Stomach (tissue), 9 donors: ENCODE data around the gene KCNAB2. TPM values are rescaled to one million over a fixed set of nuclear protein-coding genes. Genes with fewer than 3 reads are reported as not detected.

Source experiments
- DNase-seq, 2 donors: peaks; one replicate each; pipeline versions ENCODE4 v3.0.0 to v3.0.0-alpha.2; 2013 to 2019
- H3K27ac ChIP-seq, 5 donors: fragments of 200-600 bp in 4 of 5; sonication (generic) in 4 of 5; one replicate each; pipeline ENCODE4 v1.5.1; 2013 to 2019; ENCODE audit warnings: mild to moderate bottlenecking in 1 of 5, moderate library complexity in 1 of 5
- H3K27me3 ChIP-seq, 3 donors: fragments of 200-600 bp; sonication (generic); one replicate each; pipeline ENCODE4 v1.5.1; 2017 to 2019; ENCODE audit warnings: mixed run types in 1 of 3
- H3K36me3 ChIP-seq, 4 donors: fragments of 200-600 bp; sonication (generic); 1 replicate in 3 of 4; 2 replicates in 1 of 4; pipeline ENCODE4 v1.5.1; 2016 to 2019
- H3K4me1 ChIP-seq, 4 donors: fragments of 200-600 bp; sonication (generic); one replicate each; pipeline ENCODE4 v1.5.1; 2016 to 2019
- H3K4me3 ChIP-seq, 4 donors: fragments of 200-600 bp; sonication (generic) in 3 of 4; one replicate each; pipeline ENCODE4 v1.5.1; 2016 to 2019; ENCODE audit warnings: mild to moderate bottlenecking in 1 of 4
- H3K9me3 ChIP-seq, 4 donors: fragments of 200-600 bp; sonication (generic); one replicate each; pipeline ENCODE4 v1.5.1; 2016 to 2019
- CTCF ChIP-seq, 7 experiments: fragments of 450-650 bp in 4 of 7; fragments of 200-600 bp in 3 of 7; sonication (generic) in 3 of 7; IDR thresholded peaks; one replicate each; pipeline ENCODE4 v1.5.1; 2016 to 2019; ENCODE audit warnings: antibody characterized with exemption in 7 of 7, control low read depth in 2 of 7, mild to moderate bottlenecking in 1 of 7
- EP300 ChIP-seq: sonication (generic); formaldehyde crosslinking; IDR thresholded peaks from one replicate; pipeline ENCODE4 v1.6.1; 2017; ENCODE audit warnings: antibody characterized with exemption
- POLR2A ChIP-seq, 4 donors: fragments of 450-650 bp; IDR thresholded peaks; one replicate each; pipeline ENCODE4 v1.6.1; 2016; ENCODE audit warnings: antibody characterized with exemption in 4 of 4, control low read depth in 2 of 4, mild to moderate bottlenecking in 1 of 4, moderate library complexity in 1 of 4
- POLR2AphosphoS5 ChIP-seq, 3 donors: sonication (generic); formaldehyde crosslinking; IDR thresholded peaks; one replicate each; pipeline ENCODE4 v1.6.1; 2016; ENCODE audit warnings: antibody characterized with exemption in 3 of 3
- WGBS, 5 donors: extraction: QIAGEN DNeasy Blood & Tissue Kit in 3 of 5; methylation state at CpG; one replicate each; pipeline versions ENCODE4 v1.1.5 to v1.1.7; 2013 to 2018; 5-methylcytosine and 5-hydroxymethylcytosine counted together
- intact Hi-C: fragments of 100-400 bp; cut with DNase I; formaldehyde crosslinking; loops from one replicate; pipeline ENCODE4 v1.15.1; 2023; ENCODE audit warnings: low total_unique reads
- polyA plus RNA-seq, 3 donors: library from polyadenylated mRNA; stranded (reverse); fragments of 200-250 nt; gene quantifications; one replicate each; pipeline ENCODE4 v1.2.3, GENCODE V29; 2013
- total RNA-seq, 5 donors: library from RNA; depleted of rRNA; stranded (reverse); fragments of >200 nt; gene quantifications; one replicate each; pipeline versions ENCODE4 v1.1.0 to v1.2.3, GENCODE V29; 2014 to 2016
- donor health status: healthy with polysubstance abuse.
- donor health status: Bipolar disorder and iron deficiency.
- donor health status: healthy.

KCNAB2 gene
- total and polyA plus RNA-seq, 8 donors, result 0.29 to 39.1 (median 3.3) TPM

GRCh38 chr1:6111991-6112689 lies 66.5 kb downstream of the KCNAB2 start:
- DNase-seq, result no peak
- peaks cover 0 to 23% (median 4%) of the 10 kb centered on the region in 3 donors for H3K27me3 ChIP-seq
- no peaks in the 10 kb centered on the region for H3K4me1 ChIP-seq
- no peak for TF ChIP-seq EP300
- no peak for TF ChIP-seq POLR2AphosphoS5 (IDR thresholded peaks at IDR 0.05)
- no peak for TF ChIP-seq CTCF (IDR thresholded peaks at IDR 0.05)
- no peak for TF ChIP-seq POLR2A (IDR thresholded peaks at IDR 0.05)
- H3K9me3 ChIP-seq, result peaks cover 0 to 5% (median 3%) of the 10 kb centered on the region in 4 donors
- H3K27ac ChIP-seq, result no peak overlapping the region
- intact Hi-C loops, result no loop called here
- no peaks in the 10 kb centered on the region for H3K36me3 ChIP-seq
- H3K4me3 ChIP-seq, result no peak overlapping the region
- 72 to 83% (median 82%) methylated on average over 12 to 13 of the region's 13 CpGs for WGBS, 5 donors

- Histone ChIP-seq H3K36me3 (no peaks in the 10 kb centered on the region), H3K9me3 (peaks cover 0 to 11% (median 4%) of the 10 kb centered on the region in 4 donors), H3K27ac (no peak overlapping the region), H3K27me3 (peaks cover 0 to 23% (median 4%) of the 10 kb centered on the region in 3 donors), H3K4me1 (no peaks in the 10 kb centered on the region), H3K4me3 (no peak overlapping the region)
- 40 to 71% (median 63%) methylated on average over 4 to 5 of the region's 5 CpGs for WGBS, 5 donors
- intact Hi-C loops, result no loop called here
- no peak for DNase-seq
- TF ChIP-seq POLR2AphosphoS5 (IDR thresholded peaks at IDR 0.05) (no peak), POLR2A (IDR thresholded peaks at IDR 0.05) (no peak), EP300 (no peak), CTCF (IDR thresholded peaks at IDR 0.05) (no peak)
These were observed 67.0 kb downstream of the KCNAB2 start for GRCh38 chr1:6112690-6113005.

GRCh38 chr1:6113116-6113515 lies 67.4 kb downstream of the KCNAB2 start:
- 58 to 74% (median 64%) methylated on average over 10 of the region's 10 CpGs for WGBS, 5 donors
- Histone ChIP-seq H3K27me3 (peaks cover 0 to 22% (median 4%) of the 10 kb centered on the region in 3 donors), H3K36me3 (no peaks in the 10 kb centered on the region), H3K4me3 (no peak overlapping the region), H3K27ac (no peak overlapping the region), H3K4me1 (no peaks in the 10 kb centered on the region), H3K9me3 (peaks cover 0 to 12% (median 4%) of the 10 kb centered on the region in 4 donors)
- DNase-seq, result no peak
- no peak for TF ChIP-seq CTCF (IDR thresholded peaks at IDR 0.05)
- TF ChIP-seq POLR2A (IDR thresholded peaks at IDR 0.05), result no peak
- TF ChIP-seq POLR2AphosphoS5 (IDR thresholded peaks at IDR 0.05), result no peak
- TF ChIP-seq EP300, result no peak
- intact Hi-C loops, result no loop called here

GRCh38 chr1:6113745-6114144 lies 68.1 kb downstream of the KCNAB2 start:
- H3K36me3 ChIP-seq, result no peaks in the 10 kb centered on the region
- H3K4me3 ChIP-seq, result no peak overlapping the region
- peaks cover 0 to 16% (median 4%) of the 10 kb centered on the region in 3 donors for H3K27me3 ChIP-seq
- no peak for DNase-seq
- TF ChIP-seq EP300 (no peak), CTCF (IDR thresholded peaks at IDR 0.05) (no peak), POLR2AphosphoS5 (IDR thresholded peaks at IDR 0.05) (no peak), POLR2A (IDR thresholded peaks at IDR 0.05) (no peak)
- no peaks in the 10 kb centered on the region for H3K4me1 ChIP-seq
- peaks cover 0 to 12% (median 4%) of the 10 kb centered on the region in 4 donors for H3K9me3 ChIP-seq
- 84 to 89% (median 89%) methylated on average over 14 of the region's 14 CpGs for WGBS, 5 donors
- intact Hi-C loops, result no loop called here
- H3K27ac ChIP-seq, result no peak overlapping the region
